H7 (cell line): Measurements from ENCODE around the gene CDH18. TPM values are rescaled to one million over a fixed set of nuclear protein-coding genes. Genes with fewer than 3 reads are reported as not detected.
A peak's percentile ranks its signal among the peaks of the same experiment; 100 is the strongest.

Experiments
- DNase-seq: peaks from one replicate; pipeline ENCODE4 v3.0.0; 2012
- H3K27me3 ChIP-seq: 2 replicates; pipeline ENCODE4 v1.6.0; 2011; ENCODE audit warnings: mild to moderate bottlenecking, low read length; ENCODE audit not compliant: control insufficient read depth, insufficient read depth
- H3K36me3 ChIP-seq: replicated peaks from 2 replicates; pipeline ENCODE4 v1.5.1; 2011; ENCODE audit warnings: low read length; ENCODE audit not compliant: control insufficient read depth, insufficient read depth
- H3K4me3 ChIP-seq: 2 replicates; pipeline ENCODE4 v1.5.1; 2011; ENCODE audit warnings: low read depth, mild to moderate bottlenecking, control low read depth, low read length, moderate library complexity; ENCODE audit not compliant: insufficient read depth
- total RNA-seq: library from RNA; depleted of rRNA; stranded (reverse); fragments of >200 nt; shearing (Covaris generic); gene quantifications from 2 replicates; pipeline ENCODE4 v1.2.3, GENCODE V29; 2014

The CDH18 gene
- total RNA-seq, 1 experiment from 2014 or later: 0.10 TPM

GRCh38 chr5:19978476-19978875 is 9.5 kb downstream of the CDH18 start:
- Histone ChIP-seq H3K36me3 (no peaks in the 10 kb centered on the region), H3K4me3 (no peak overlapping the region), H3K27me3 (no peaks in the 10 kb centered on the region)
- DNase-seq: no peak

GRCh38 chr5:19977099-19977498 is 10.9 kb downstream of the CDH18 start:
- Histone ChIP-seq H3K27me3 (no peaks in the 10 kb centered on the region), H3K36me3 (no peaks in the 10 kb centered on the region), H3K4me3 (no peak overlapping the region)
- no peak for DNase-seq

DNA sequence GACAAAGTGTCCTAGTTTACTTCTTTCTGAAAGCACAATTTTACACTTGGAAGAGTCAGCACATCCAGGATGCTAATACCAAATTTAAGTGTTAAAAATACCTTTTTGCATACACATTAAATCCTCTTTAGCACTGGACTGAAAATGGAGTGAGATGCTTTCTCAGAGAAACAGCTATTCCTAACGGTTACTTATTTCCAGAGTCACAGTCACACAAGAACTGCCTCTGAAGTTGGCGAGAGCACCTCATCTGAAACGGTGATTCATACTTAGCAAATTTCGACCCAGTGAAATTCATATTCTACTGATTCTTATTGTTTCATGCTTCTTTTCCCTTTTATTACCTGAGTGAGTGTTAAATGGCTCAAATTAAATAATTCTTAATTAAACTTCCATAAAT is 12.2 kb downstream of the CDH18 start:
- Histone ChIP-seq H3K36me3 (no peaks in the 10 kb centered on the region), H3K27me3 (no peaks in the 10 kb centered on the region), H3K4me3 (no peak overlapping the region)
- DNase-seq: no peak

- Histone ChIP-seq H3K27me3 (no peaks in the 10 kb centered on the region), H3K36me3 (no peaks in the 10 kb centered on the region), H3K4me3 (no peak overlapping the region)
- DNase-seq: no peak
These were observed 27.5 kb downstream of the CDH18 start for GRCh38 chr5:19960451-19960850.

DNA sequence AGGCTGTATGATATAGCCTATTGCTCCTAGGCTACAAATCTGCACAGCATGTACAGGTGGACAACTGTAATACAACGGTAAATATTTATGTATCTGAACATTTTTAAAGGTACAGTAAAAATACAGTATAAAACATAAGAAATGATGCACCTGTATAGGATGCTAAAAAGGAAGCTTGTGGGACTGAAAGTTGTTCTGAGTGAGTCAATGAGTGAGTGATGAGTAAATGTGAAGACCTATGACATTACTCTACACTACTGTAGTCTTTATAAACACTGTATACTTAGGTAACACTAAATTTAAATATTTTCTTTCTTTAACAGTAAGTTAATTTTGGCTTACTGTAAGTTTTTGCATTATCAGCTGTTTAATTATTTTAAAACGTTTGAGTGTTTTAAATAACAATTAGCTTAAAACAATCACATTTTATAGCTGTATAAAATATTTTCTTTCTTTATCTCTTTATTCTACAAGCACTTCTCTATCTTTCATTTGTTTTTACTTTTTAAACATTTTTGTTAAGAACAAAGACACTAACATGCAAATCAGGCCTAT is 28.1 kb downstream of the CDH18 start:
- Histone ChIP-seq H3K27me3 (no peaks in the 10 kb centered on the region), H3K4me3 (no peak overlapping the region), H3K36me3 (no peaks in the 10 kb centered on the region)
- DNase-seq: no peak

DNA sequence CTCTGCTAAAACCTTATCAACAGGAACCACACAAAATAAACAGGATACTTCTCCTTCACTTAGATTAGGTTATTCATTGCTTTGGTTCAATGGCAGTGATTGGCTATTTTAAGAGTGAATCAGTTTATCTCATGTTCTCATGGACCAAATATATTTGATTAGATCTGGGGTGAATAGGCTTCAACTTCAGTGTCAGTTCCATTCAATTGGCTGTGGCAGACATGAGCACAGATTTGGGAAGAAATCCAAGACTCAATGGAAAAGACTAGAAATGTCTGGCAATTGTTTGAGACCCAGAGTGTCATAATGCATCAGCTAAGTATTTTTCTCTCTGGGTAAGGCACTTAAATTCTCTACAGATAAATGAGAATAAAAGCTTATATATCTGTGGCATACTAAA is 37.1 kb downstream of the CDH18 start:
- no peak for DNase-seq

DNA sequence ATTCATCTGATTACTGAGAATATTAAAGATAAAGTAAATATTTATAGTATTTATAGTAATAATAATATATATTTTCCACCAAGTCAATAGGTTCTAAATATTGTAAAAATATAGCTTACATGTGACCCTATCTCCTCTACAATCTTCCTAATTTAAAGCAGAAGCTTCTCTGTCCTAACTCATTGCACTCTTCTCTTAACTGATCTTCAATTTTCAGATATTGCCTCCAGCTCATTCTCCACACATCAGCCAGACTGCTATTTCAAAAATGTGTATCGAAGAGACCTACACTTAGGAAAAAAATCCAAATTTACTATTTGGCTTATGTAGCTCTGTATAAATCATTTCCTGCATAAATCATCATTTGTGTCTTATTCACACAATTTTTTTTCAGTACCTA is 47.8 kb downstream of the CDH18 start:
- Histone ChIP-seq H3K36me3 (no peaks in the 10 kb centered on the region), H3K4me3 (no peak overlapping the region), H3K27me3 (no peaks in the 10 kb centered on the region)
- no peak for DNase-seq

More for the DNA sequence above, 37.1 kb downstream of the CDH18 start:
- no peaks in the 10 kb centered on the region for H3K36me3 ChIP-seq
- H3K27me3 ChIP-seq: no peaks in the 10 kb centered on the region
- no peak overlapping the region for H3K4me3 ChIP-seq

- no peaks in the 10 kb centered on the region for H3K27me3 ChIP-seq
- no peak overlapping the region for H3K4me3 ChIP-seq
- no peak for DNase-seq
- H3K36me3 ChIP-seq: no peaks in the 10 kb centered on the region
These were observed 57.5 kb downstream of the CDH18 start for GRCh38 chr5:19930451-19930850.

GRCh38 chr5:19928562-19929421 is 59.2 kb downstream of the CDH18 start:
- Histone ChIP-seq H3K4me3 (no peak overlapping the region), H3K36me3 (no peaks in the 10 kb centered on the region), H3K27me3 (no peaks in the 10 kb centered on the region)
- no peak for DNase-seq

DNA sequence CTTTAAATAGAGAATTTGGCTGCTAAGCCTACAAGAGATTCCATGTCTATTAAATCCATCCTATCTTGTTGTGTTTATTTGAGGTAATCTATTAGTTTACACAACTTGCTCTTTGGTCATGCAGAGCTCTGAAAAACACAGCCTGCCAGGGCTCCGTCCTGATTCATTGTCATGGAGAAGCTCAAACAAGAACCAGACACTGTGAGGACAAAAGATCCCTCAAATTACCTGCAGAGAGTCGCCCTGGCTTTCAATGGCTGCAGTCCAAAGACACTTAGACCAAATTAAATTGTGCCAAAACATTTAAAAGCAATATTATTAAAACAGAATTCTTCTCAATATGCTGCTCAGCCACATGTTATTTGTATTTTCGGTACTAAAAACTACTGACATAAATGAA is 60.1 kb downstream of the CDH18 start:
- peak; percentile 6 for DNase-seq
- no peaks in the 10 kb centered on the region for H3K36me3 ChIP-seq
- no peaks in the 10 kb centered on the region; the same call in 1 of the 2 replicates for H3K27me3 ChIP-seq
- no peak overlapping the region for H3K4me3 ChIP-seq

DNA sequence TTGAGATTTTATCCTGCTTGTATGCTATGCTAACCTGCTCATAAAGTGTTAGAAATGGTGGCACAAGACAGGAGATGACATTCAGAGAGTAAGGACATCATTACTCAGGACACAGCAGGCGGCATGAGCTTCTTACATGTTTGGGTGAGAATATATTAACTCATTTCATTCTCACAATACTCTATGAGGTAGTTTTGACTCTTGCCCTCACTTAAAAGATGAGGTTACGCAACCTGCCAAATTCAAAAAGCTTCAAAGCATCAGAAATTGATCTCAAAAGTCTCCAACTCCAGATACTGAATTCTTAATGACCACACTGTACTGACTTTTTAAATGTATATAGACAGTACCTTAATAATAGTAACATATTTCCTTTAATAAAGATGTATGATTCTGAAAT is 60.8 kb downstream of the CDH18 start:
- Histone ChIP-seq H3K27me3 (no peaks in the 10 kb centered on the region; the same call in 1 of the 2 replicates), H3K4me3 (no peak overlapping the region), H3K36me3 (no peaks in the 10 kb centered on the region)
- no peak for DNase-seq

DNA sequence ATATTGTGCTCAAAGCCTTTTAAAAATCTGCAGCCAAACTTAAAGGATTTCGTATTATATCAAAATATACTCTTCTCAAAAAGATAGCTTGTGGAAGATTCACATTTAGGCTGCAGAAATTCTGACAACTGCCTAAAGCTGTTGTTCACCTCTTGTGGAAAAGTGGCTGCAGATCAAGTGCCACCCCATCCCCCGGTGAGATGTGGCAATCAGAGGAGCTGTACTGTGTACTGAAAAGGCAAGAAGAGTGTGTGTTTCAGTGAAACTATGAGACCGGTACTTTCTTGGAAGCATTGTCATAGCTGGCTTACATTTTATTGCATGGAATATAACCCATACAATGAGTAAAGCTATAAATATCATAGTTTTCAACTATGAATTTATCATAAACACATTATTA is 64.3 kb downstream of the CDH18 start:
- Histone ChIP-seq H3K27me3 (no peaks in the 10 kb centered on the region; the same call in 1 of the 2 replicates), H3K4me3 (no peak overlapping the region), H3K36me3 (no peaks in the 10 kb centered on the region)
- no peak for DNase-seq

- Histone ChIP-seq H3K36me3 (no peaks in the 10 kb centered on the region), H3K4me3 (no peak overlapping the region), H3K27me3 (no peaks in the 10 kb centered on the region; the same call in 1 of the 2 replicates)
- no peak for DNase-seq
These were observed 67.2 kb downstream of the CDH18 start for GRCh38 chr5:19920761-19921160.

- Histone ChIP-seq H3K4me3 (no peak overlapping the region), H3K27me3 (no peaks in the 10 kb centered on the region; the same call in 1 of the 2 replicates), H3K36me3 (no peaks in the 10 kb centered on the region)
- no peak for DNase-seq
These were observed 69.2 kb downstream of the CDH18 start for GRCh38 chr5:19918780-19919179.

DNA sequence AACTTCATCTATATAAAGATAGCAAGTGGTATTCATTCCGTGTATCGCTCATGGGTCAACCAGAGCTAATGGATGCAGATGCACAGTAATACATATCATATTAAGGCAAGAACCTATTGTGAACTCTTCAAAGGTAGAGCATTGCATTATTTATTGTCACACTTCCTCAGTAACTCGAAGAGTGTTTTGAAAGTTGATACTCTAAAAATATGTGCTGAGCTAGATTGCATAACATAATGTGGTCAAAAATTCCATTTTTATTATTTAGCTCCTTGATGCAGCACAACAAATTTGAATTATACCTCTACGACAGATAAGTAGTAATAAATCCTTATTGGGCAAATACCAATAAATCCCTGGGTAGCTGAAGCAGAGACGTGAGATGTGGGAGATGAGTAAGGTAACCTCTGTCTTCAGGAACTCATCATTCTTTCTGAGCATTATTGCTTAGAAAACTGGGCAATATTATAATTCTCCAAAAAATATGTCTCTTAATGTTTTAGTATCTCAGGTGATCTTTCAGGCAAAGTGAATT is 70.3 kb downstream of the CDH18 start:
- Histone ChIP-seq H3K4me3 (no peak overlapping the region), H3K27me3 (no peaks in the 10 kb centered on the region), H3K36me3 (no peaks in the 10 kb centered on the region)
- DNase-seq: no peak
